HepG2 (cell line): ENCODE results near the gene SLC35F6. TPM values are rescaled to one million over a fixed set of nuclear protein-coding genes. Genes with fewer than 3 reads are reported as not detected.

ENCODE experiments used
- CHD2 ChIP-seq: IDR thresholded peaks from 2 replicates; pipeline ENCODE4 v1.6.1; 2011; ENCODE audit warnings: low read depth, low read length, improper control_type of control experiment
- E2F1 ChIP-seq: sonication (generic); formaldehyde crosslinking; IDR thresholded peaks from 2 replicates; pipeline ENCODE4 v1.5.0; 2020; ENCODE audit warnings: missing genetic modification reagents
- HNRNPUL1 ChIP-seq: fragments of 200-400 bp; formaldehyde crosslinking; IDR thresholded peaks from 2 replicates; pipeline ENCODE4 v1.6.1; 2017; ENCODE audit warnings: low read depth, mild to moderate bottlenecking, low read length, moderate library complexity
- NCOA5 ChIP-seq: sonication (generic); formaldehyde crosslinking; IDR thresholded peaks from 2 replicates; pipeline ENCODE4 v1.4.0; 2020; ENCODE audit warnings: missing genetic modification reagents
- REST ChIP-seq, 2 experiments: IDR thresholded peaks; 2 replicates each; pipeline ENCODE4 v1.6.1; 2011 to 2012; ENCODE audit warnings: low read length in 2 of 2, borderline replicate concordance in 1 of 2, low read depth in 1 of 2, mild to moderate bottlenecking in 1 of 2, moderate library complexity in 1 of 2
- SNAPC4 ChIP-seq: sonication (generic); formaldehyde crosslinking; IDR thresholded peaks from 2 replicates; pipeline ENCODE4 v1.4.0; 2020; ENCODE audit warnings: mild to moderate bottlenecking, missing genetic modification reagents
- ZBTB43 ChIP-seq: sonication (generic); formaldehyde crosslinking; conservative IDR thresholded peaks from 2 replicates; pipeline ENCODE4 v1.4.0; 2020; ENCODE audit warnings: missing genetic modification reagents
- ZNF580 ChIP-seq: IDR thresholded peaks from 2 replicates; pipeline ENCODE4 v1.6.1; 2016; ENCODE audit warnings: low read depth, borderline replicate concordance
- ZNF646 ChIP-seq: sonication (generic); formaldehyde crosslinking; IDR thresholded peaks from 2 replicates; pipeline ENCODE4 v1.9.0; 2021; ENCODE audit warnings: mild to moderate bottlenecking, missing genetic modification reagents
- polyA plus RNA-seq, 8 experiments: library from polyadenylated mRNA; depleted of rRNA in 3 of 8; stranded (reverse) in 7 of 8; unstranded in 1 of 8; fragments of >200 nt; fragmentation: Illumina TruSeq in 4 of 8; extraction: Trizol in 4 of 8; gene quantifications; 2 replicates each; pipeline versions ENCODE4 v1.2.1 to v1.2.3, GENCODE V29; 2011 to 2016; ENCODE audit warnings: low read depth in 4 of 8, missing spikeins in 1 of 8, mixed read lengths in 1 of 8; ENCODE audit not compliant: insufficient read depth in 1 of 8
- total RNA-seq, 5 experiments: library from RNA; depleted of rRNA; stranded (reverse); fragments of >200 nt; fragmentation: Illumina TruSeq; extraction: Trizol; gene quantifications; 2 replicates each; pipeline ENCODE4 v1.2.3, GENCODE V29; 2016; ENCODE audit warnings: low read depth in 1 of 5

SLC35F6 gene
- total and polyA plus RNA-seq, 2 of the 13 experiments (the other 11 are each of a cell fraction or from before 2014, with no cell fraction given): 15.2 to 21.2 TPM

- TF ChIP-seq REST (IDR thresholded peaks at IDR 0.05; ENCODE audit: borderline replicate concordance in 1 of 2, low read depth in 1 of 2, low read length in 2 of 2) (no peak; a peak in 1 of 4 replicates), NCOA5 (CRISPR knock-in tag) (no peak), E2F1 (CRISPR knock-in tag) (no peak), SNAPC4 (CRISPR knock-in tag) (no peak), ZBTB43 (CRISPR knock-in tag) (no peak), ZNF580 (no peak), HNRNPUL1 (no peak), ZNF646 (no peak), CHD2 (no peak)
Measured at GRCh38 chr2:26735883-26736588, 28.0 kb upstream of the SLC35F6 start (continued).
